Glomerular endothelial cell (primary cell): ENCODE measurements around the gene TPH1. TPM values are rescaled to one million over a fixed set of nuclear protein-coding genes. Genes with fewer than 3 reads are reported as not detected.

Experiments
- DNase-seq: peaks from one replicate; pipeline ENCODE4 v3.0.0-alpha.2; 2011; ENCODE audit warnings: low read depth, low spot score; ENCODE audit errors: extremely low read depth
- total RNA-seq: library from RNA; depleted of rRNA; stranded (reverse); fragments of >200 nt; gene quantifications from 2 replicates; pipeline ENCODE4 v1.2.3, GENCODE V29; 2015

Gene TPH1
- 0.12 TPM in 1 of 2 replicates, not detected in the other for total RNA-seq

- DNase-seq: no peak
Observed at GRCh38 chr11:18046116-18046777, at the start of gene TPH1. Gene TPH1, minus strand, starts transcription at chr11:18046269. Its CDS starts 5,507 bp downstream, at chr11:18040762.

DNA sequence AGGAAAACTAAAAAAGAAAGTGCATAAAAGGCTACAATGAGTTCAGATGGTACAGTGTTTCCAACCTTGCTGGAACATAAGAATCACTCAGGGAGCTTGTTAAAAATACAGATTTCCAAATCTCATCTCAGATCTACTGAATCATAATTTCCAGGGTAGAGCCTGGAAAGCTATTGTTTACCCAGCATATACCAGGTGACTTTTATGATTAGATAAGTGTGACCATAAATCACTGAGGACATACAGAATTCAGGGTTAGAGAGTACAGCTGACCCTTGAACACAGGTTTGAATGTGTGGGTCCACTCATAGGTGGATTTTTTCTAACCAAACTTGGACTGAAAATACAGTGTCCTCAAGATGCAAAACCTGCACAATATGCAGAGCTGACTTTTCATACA is 47.9 kb upstream of the TPH1 start:
- DNase-seq: no peak

GRCh38 chr11:18091731-18092130 is 45.7 kb upstream of the TPH1 start:
- DNase-seq: no peak

- DNase-seq: no peak
Observed at GRCh38 chr11:18088966-18089365, 42.9 kb upstream of the TPH1 start.

DNA sequence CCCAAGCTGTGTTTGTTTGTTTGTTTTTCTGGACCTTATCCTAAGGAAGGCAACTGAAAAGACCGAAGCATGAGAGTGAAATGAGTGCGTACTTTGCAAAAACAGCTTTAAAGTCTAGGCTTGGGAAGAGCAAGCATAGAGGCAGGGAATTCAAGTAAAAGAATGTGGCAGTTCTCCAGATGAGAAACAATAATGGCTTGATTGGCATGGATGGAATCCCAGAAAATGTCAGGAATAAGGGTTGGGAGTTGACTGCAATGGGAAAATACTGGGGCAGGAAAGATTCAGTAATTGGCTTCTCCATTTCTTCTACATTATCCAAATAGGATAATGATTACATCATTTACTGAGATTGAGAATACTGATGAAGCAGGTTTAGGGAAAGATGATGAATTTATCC is 42.3 kb upstream of the TPH1 start:
- no peak for DNase-seq

- no peak for DNase-seq
Observed at GRCh38 chr11:18081551-18081950, 35.5 kb upstream of the TPH1 start.

GRCh38 chr11:18080451-18080850 is 34.4 kb upstream of the TPH1 start:
- peak; percentile 61 for DNase-seq

GRCh38 chr11:18078909-18079308 is 32.8 kb upstream of the TPH1 start:
- DNase-seq: no peak

DNA sequence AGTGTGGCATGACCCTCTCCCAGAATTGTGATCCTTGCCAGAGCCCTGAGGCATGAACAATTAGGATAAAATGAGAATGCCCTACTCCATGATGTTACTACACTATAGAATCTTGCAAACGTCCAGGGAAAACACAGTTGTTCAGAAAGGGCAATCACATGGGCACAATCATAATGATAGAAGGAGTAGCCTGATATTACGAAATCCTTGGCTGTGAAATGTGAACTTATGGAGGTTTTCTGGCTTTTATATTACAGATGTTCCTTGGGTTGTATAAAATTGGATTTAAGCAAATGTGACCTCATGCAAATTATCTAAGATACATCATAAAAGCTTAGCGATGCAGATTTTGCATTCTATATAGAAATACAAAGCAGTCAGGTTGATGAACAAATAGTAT is 29.4 kb upstream of the TPH1 start:
- no peak for DNase-seq

DNA sequence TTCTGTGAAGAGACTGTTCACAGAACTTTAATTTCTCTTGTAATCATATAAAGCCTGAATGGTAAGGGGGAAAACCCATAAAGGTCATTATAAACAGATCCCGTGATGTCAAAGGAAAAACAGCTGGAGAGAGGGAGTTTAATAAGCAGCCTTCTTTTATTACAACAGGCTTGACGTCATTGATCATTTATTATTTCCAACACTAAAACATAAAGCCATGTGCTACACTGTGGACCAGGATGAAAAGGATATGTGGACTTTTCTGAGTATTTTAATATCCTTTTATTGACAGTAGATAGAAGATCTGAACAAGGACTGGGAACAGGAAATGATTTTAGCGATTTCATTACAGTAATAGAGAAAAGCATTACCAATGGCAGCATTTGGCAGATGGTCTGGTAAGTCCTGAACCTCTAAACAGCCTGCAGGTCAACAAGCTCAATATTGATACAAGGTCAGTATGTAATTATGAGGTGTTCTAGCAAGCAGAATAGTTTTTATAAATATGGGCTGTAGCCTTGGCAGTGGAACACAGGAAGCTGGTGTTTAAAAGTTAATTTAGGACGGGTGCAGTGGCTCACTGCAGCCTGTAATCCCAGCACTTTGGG is 25.1 kb upstream of the TPH1 start:
- DNase-seq: no peak

GRCh38 chr11:18067372-18067771 is 21.3 kb upstream of the TPH1 start:
- DNase-seq: no peak

DNA sequence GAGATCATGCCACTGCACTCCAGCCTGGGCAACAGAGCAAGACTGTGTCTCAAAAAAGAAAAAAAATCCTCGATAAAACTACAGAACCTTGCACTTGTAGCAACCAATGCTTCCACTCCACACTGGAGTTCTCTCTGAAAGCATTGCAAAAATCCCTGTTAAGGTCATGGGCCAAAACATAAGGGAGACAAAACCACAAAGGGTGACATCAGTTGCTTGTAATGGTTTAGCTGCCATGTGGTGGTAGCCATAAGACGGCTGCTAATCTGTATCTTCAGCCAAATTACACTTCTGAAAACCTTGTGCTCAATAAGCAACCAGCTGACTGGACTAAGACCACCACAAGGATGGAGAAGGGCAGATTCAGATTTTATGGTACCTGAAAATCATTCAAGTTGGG is 20.6 kb upstream of the TPH1 start:
- DNase-seq: no peak

DNA sequence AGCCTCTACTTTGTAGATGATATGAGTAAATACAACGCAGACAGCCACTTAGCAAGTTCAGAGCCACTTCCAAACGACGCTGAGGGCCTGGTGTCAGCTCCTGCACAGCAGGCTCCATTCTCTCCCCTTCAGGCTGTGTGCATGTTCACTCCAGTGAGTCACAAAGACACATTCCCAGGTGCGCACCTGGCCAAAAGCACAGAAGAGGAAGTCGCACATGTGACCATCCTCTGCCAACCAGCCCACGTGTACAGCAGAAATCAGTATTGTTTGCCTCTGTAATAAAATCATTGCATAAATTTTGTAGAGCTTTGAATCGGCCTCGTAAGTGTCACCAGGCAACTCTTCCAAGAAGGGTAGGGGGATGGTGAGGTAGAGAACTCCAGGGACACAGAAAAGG is 19.5 kb upstream of the TPH1 start:
- DNase-seq: no peak

DNA sequence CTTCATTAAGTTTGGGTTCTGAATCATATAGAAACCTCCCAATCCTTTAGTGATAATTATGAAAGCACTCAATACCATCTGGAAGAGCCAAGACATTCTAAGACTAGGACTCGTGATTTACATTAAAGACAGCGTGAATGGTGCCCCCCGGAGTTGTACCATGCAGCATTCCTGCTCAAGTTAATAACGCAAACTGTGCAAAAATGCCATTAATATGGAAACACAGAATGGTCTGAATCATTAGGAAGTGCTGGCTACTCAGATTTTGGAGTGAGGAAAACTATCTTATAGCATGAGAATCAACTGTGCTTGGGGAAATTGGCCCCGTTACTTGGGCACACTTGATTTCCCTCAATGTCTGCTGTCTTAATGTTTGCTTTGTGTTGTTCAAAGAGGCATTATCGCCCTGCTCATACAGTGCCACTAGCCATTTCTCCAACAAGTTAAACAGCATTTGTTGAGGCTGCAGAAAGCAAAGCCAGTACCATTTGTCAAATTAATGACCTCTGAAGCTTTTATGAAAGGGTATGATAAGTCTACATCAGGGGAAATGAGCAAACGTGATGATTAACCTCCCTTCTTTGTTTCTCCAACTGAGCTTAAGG is 18.5 kb upstream of the TPH1 start:
- no peak for DNase-seq

GRCh38 chr11:18063862-18064434 is 17.9 kb upstream of the TPH1 start:
- no peak for DNase-seq

DNA sequence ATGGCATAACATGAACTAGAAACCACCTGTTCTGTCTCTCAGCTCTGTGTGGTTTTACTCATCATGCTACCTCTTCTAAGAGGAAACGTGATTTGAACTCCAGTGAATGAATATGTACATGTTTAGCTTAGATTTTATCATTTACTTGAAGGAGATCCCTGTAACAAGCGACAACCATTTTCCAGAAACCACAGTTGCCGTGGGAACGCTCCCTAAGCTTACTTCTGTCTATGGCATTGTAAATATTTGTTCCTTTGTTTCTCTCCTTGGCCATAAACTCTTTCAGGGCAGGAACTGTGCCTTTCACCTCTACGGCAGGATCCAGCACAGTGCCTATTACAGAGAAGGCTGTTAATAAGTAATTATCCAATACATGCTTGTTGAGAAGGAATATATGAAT is 17.1 kb upstream of the TPH1 start:
- no peak for DNase-seq

DNA sequence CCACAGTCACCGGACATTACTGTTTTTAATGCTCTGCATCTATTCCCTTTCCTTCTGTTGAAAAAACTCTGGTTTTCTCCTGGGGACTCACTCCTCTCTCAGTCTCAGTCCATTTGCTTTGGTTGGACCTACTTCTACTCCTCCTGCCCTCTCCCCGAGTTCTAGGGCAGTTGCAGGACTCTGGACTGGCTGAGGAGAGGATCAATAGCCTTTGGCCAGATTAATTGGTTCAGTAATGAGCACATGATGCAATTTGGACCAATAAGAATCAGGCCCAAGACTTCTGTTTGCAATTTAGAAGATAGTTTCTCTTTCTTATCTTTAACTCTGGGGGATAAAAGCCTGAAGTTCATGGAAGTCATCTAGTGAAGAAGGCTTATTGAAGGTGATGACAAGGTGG is 15.3 kb upstream of the TPH1 start:
- no peak for DNase-seq

DNA sequence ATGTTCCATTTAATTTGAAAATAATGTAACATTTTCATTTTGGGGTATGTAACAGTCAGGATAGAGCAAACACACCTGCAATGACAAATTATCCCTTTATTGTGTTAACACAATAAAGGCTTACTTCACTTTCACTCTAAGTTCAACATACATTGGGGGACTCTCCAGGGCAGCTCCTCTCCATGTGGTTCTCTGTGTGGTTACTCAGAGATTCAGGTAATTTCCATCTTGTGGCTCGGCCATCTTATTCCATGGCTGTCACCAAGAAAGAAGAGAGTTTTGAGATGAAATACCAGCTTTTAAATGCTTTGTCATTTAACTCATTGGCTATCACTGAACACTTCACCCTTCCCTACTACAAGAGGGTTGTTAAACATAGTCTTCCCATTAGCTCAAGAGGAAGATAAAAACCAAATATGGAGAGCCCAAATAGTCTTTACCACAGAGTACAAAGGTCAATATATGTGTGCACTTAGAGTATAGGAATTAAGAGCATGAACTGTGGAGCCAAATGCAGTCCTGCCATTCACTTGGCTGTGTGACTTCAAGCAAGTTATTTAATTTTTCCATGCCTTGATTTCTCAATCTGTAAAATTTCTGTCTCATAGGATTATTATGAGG is 10.6 kb upstream of the TPH1 start:
- DNase-seq: no peak

DNA sequence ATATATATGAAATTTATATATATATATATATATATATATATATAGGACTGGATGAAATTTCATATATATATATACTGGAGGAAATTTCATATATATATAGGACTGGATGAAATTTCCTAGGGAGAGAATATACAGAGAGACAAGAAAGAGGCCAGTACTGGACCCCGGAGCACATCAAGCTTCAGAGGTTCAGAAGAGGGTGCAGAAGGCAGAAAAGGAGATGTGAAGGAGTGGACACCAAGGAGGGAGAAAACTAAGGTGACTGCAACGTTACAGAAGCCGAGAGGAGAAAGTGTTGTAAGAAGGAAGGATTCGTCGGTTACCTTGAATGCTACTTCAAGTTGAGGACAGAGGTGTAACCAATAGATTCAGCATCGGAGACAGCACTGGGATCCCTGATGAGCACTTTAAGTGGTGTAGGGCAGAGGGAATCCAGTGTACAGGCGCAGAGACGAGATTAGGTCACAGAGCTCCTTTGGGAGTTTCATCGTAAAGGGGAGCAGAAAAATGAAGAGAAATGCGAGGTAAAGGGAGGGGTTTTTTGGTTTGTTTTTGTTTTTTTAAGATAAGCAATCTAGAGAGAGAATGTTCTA is 8.5 kb upstream of the TPH1 start:
- DNase-seq: no peak

DNA sequence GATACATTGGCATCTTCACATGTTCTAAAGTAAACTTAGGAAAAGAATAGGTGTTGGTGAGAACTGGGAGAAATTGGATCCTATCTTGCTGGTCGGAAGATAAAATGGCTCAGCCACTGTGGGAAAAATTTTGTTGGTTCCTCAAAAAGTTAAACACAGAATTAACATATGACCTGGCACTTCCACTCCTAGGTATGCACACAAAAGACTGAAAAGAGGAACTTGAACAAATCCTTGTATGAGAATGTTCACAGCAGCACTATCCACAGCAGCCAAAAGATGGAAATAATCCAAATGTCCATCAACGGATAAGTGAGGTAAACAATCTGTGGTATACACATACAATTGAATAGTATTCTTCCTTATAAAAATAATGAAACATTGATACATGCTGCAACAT is 4.8 kb upstream of the TPH1 start:
- DNase-seq: no peak

DNA sequence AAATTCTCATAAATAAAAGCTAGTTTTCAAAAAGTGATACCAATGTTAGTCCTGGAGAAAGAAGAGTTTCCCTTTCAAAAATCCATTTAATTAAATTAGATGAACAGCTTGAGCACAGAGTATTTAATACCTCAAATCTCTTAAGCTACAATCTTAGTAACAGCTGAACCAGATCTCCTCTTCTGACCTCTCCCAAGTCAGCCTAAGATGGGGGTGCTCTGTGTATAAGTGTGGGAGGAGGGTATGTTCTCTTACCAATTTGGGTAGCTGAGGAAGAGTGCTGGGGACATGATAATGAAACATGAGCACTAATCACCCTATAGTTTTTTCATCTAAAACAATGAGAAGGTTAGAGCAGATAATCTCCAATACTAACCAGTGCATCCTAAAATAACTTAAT is 9.6 kb downstream of the TPH1 start:
- DNase-seq: no peak
